Peyer's patch (tissue), 4 donors: Measurements from ENCODE around the gene SLC4A2.

Experiments used
- CTCF ChIP-seq, 6 experiments: fragments of 450-650 bp in 4 of 6; fragments of 200-600 bp in 2 of 6; sonication (generic) in 1 of 6; IDR thresholded peaks; one replicate each; pipeline ENCODE4 v1.5.1; 2017 to 2019; ENCODE audit warnings: antibody characterized with exemption in 6 of 6, mild to moderate bottlenecking in 3 of 6, moderate library complexity in 1 of 6
- POLR2A ChIP-seq, 2 donors: fragments of 450-650 bp; IDR thresholded peaks; one replicate each; pipeline ENCODE4 v1.5.1; 2017; ENCODE audit warnings: antibody characterized with exemption in 2 of 2, mild to moderate bottlenecking in 2 of 2, moderate library complexity in 2 of 2

- TF ChIP-seq CTCF (IDR thresholded peaks at IDR 0.05) (no peak), POLR2A (IDR thresholded peaks at IDR 0.05) (no peak)
Measured at GRCh38 chr7:151068069-151068773, 8.8 kb downstream of the SLC4A2 start.
